COLO829 (cell line): ENCODE measurements around the gene TACSTD2.
A peak's percentile ranks its signal among the peaks of the same experiment; 100 is the strongest.
"Not testable (repeated sequence)": the region's sequence is repeated elsewhere in the genome, so short reads cannot be mapped to it uniquely, and the experiment has no call there.

ENCODE experiments used
- DNase-seq: peaks from one replicate; pipeline ENCODE4 v3.0.0; 2012; ENCODE audit warnings: low spot score

TACSTD2 gene

GRCh38 chr1:58563715-58564114, 13.3 kb downstream of the TACSTD2 start:
- not testable (repeated sequence) for DNase-seq

- DNase-seq = no peak
Observed at GRCh38 chr1:58561633-58562032, 15.4 kb downstream of the TACSTD2 start.

- DNase-seq = no peak
Observed at GRCh38 chr1:58555393-58555792, 21.7 kb downstream of the TACSTD2 start.

- no peak for DNase-seq
Observed at GRCh38 chr1:58551186-58552140, 25.6 kb downstream of the TACSTD2 start.

- not testable (repeated sequence) for DNase-seq
Observed at GRCh38 chr1:58549291-58549690, 27.8 kb downstream of the TACSTD2 start.

GRCh38 chr1:58548371-58548770, 28.7 kb downstream of the TACSTD2 start:
- DNase-seq = no peak

GRCh38 chr1:58546520-58547308, 30.3 kb downstream of the TACSTD2 start, which contains the start of gene OMA1:
OMA1 (minus strand) TSS chr1:58546726; CDS start chr1:58539294, 7,432 bp downstream.
- peak; percentile 86 for DNase-seq

GRCh38 chr1:58545591-58546519, 31.2 kb downstream of the TACSTD2 start:
- DNase-seq = peak; percentile 26

- no peak for DNase-seq
Observed at GRCh38 chr1:58543260-58543659, 33.8 kb downstream of the TACSTD2 start.

- no peak for DNase-seq
Observed at GRCh38 chr1:58539553-58539952, 37.5 kb downstream of the TACSTD2 start.

GRCh38 chr1:58538821-58539220, 38.2 kb downstream of the TACSTD2 start:
- no peak for DNase-seq

GRCh38 chr1:58531842-58532241, 45.2 kb downstream of the TACSTD2 start:
- DNase-seq = not testable (repeated sequence)

GRCh38 chr1:58529284-58529683, 47.8 kb downstream of the TACSTD2 start:
- no peak for DNase-seq

GRCh38 chr1:58528518-58528917, 48.5 kb downstream of the TACSTD2 start:
- no peak for DNase-seq
